HepG2 (cell line): Measurements from ENCODE around the gene NOC3L. TPM values are rescaled to one million over a fixed set of nuclear protein-coding genes. Genes with fewer than 3 reads are reported as not detected.

Experiments used
- FIP1L1 ChIP-seq: fragments of 200-400 bp; formaldehyde crosslinking; IDR thresholded peaks from 2 replicates; pipeline ENCODE4 v1.6.1; 2018; ENCODE audit warnings: low read depth, mild to moderate bottlenecking, low read length, moderate library complexity, borderline replicate concordance; ENCODE audit not compliant: insufficient read depth
- FOXP1 ChIP-seq, 2 experiments: fragments of 450-650 bp in 1 of 2; IDR thresholded peaks; 2 replicates each; pipeline ENCODE4 v1.6.1; 2017 to 2018; ENCODE audit warnings: antibody characterized with exemption in 1 of 2
- GZF1 ChIP-seq: sonication (generic); formaldehyde crosslinking; IDR thresholded peaks from 2 replicates; pipeline ENCODE4 v1.5.1; 2020; ENCODE audit warnings: mild to moderate bottlenecking, missing genetic modification reagents
- MTA3 ChIP-seq: sonication (generic); formaldehyde crosslinking; IDR thresholded peaks from 2 replicates; pipeline ENCODE4 v1.4.0; 2020; ENCODE audit warnings: missing genetic modification reagents
- NR2F1 ChIP-seq, 2 experiments: fragments of 450-650 bp in 1 of 2; formaldehyde crosslinking in 1 of 2; IDR thresholded peaks; 2 replicates each; pipeline versions ENCODE4 v1.5.0 to v1.6.1; 2016 to 2020; ENCODE audit warnings: mild to moderate bottlenecking in 1 of 2, missing compliant biosample characterization in 1 of 2, missing genetic modification reagents in 1 of 2, moderate library complexity in 1 of 2
- NR2F2 ChIP-seq: IDR thresholded peaks from 2 replicates; pipeline ENCODE4 v1.6.1; 2012; ENCODE audit warnings: low read depth, inconsistent platforms, borderline replicate concordance
- NRL ChIP-seq: sonication (generic); formaldehyde crosslinking; IDR thresholded peaks from 2 replicates; pipeline ENCODE4 v1.5.0; 2020; ENCODE audit warnings: missing genetic modification reagents, mild to moderate bottlenecking, moderate library complexity, borderline replicate concordance
- POLR2A ChIP-seq, 2 experiments: IDR thresholded peaks; 2 replicates each; pipeline ENCODE4 v1.6.1; 2011; ENCODE audit warnings: low read depth in 2 of 2, low read length in 2 of 2, mild to moderate bottlenecking in 1 of 2, moderate library complexity in 1 of 2; ENCODE audit not compliant: insufficient read depth in 1 of 2
- RBFOX2 ChIP-seq: fragments of 200-400 bp; formaldehyde crosslinking; IDR thresholded peaks from 2 replicates; pipeline ENCODE4 v1.6.1; 2017; ENCODE audit warnings: low read depth, mild to moderate bottlenecking, low read length
- RCOR2 ChIP-seq: IDR thresholded peaks from 2 replicates; pipeline ENCODE4 v1.6.1; 2016; ENCODE audit warnings: missing biosample characterization, missing genetic modification reagents
- SOX5 ChIP-seq: IDR thresholded peaks from 2 replicates; pipeline ENCODE4 v1.6.1; 2016; ENCODE audit warnings: borderline replicate concordance
- TCF7 ChIP-seq: sonication (generic); IDR thresholded peaks from 2 replicates; pipeline ENCODE4 v1.6.1; 2016; ENCODE audit warnings: antibody characterized with exemption, low read depth
- XRCC5 ChIP-seq: fragments of 200-400 bp; formaldehyde crosslinking; optimal IDR thresholded peaks from 2 replicates; pipeline ENCODE3; 2017; ENCODE audit warnings: mild to moderate bottlenecking, low read length
- ZBTB3 ChIP-seq: sonication (generic); formaldehyde crosslinking; IDR thresholded peaks from 2 replicates; pipeline ENCODE4 v1.4.0; 2020; ENCODE audit warnings: low read depth, mild to moderate bottlenecking, moderate library complexity, missing genetic modification reagents, borderline replicate concordance
- ZFY ChIP-seq: sonication (generic); formaldehyde crosslinking; IDR thresholded peaks from 2 replicates; pipeline ENCODE4 v1.4.0; 2020; ENCODE audit warnings: missing genetic modification reagents
- ZFYVE20 ChIP-seq: sonication (generic); formaldehyde crosslinking; IDR thresholded peaks from 2 replicates; pipeline ENCODE4 v1.8.0; 2023; ENCODE audit warnings: low read depth, mild to moderate bottlenecking, moderate library complexity, missing genetic modification reagents, borderline replicate concordance
- ZNF180 ChIP-seq: sonication (generic); formaldehyde crosslinking; IDR thresholded peaks from 2 replicates; pipeline ENCODE4 v1.4.0; 2020; ENCODE audit warnings: low read depth, missing genetic modification reagents, borderline replicate concordance
- ZNF264 ChIP-seq: sonication (generic); formaldehyde crosslinking; IDR thresholded peaks from 2 replicates; pipeline ENCODE4 v1.4.0; 2020; ENCODE audit warnings: missing genetic modification reagents
- ZNF619 ChIP-seq: sonication (generic); formaldehyde crosslinking; IDR thresholded peaks from 2 replicates; pipeline ENCODE4 v1.4.0; 2020; ENCODE audit warnings: mild to moderate bottlenecking, missing genetic modification reagents
- ZSCAN21 ChIP-seq: sonication (generic); formaldehyde crosslinking; IDR thresholded peaks from 2 replicates; pipeline ENCODE4 v1.8.0; 2022; ENCODE audit warnings: mild to moderate bottlenecking, missing genetic modification reagents, moderate library complexity, borderline replicate concordance
- polyA plus RNA-seq, 8 experiments: library from polyadenylated mRNA; depleted of rRNA in 3 of 8; stranded (reverse) in 7 of 8; unstranded in 1 of 8; fragments of >200 nt; fragmentation: Illumina TruSeq in 4 of 8; extraction: Trizol in 4 of 8; gene quantifications; 2 replicates each; pipeline versions ENCODE4 v1.2.1 to v1.2.3, GENCODE V29; 2011 to 2016; ENCODE audit warnings: low read depth in 4 of 8, missing spikeins in 1 of 8, mixed read lengths in 1 of 8; ENCODE audit not compliant: insufficient read depth in 1 of 8
- total RNA-seq, 5 experiments: library from RNA; depleted of rRNA; stranded (reverse); fragments of >200 nt; fragmentation: Illumina TruSeq; extraction: Trizol; gene quantifications; 2 replicates each; pipeline ENCODE4 v1.2.3, GENCODE V29; 2016; ENCODE audit warnings: low read depth in 1 of 5
- TF ChIP-seq, protein P1 (sequence below): sonication (generic); formaldehyde crosslinking; IDR thresholded peaks from 2 replicates; pipeline ENCODE4 v1.5.1; 2020; ENCODE audit warnings: mild to moderate bottlenecking, missing genetic modification reagents, moderate library complexity
- TF ChIP-seq, protein P2 (sequence below): sonication (generic); formaldehyde crosslinking; IDR thresholded peaks from 2 replicates; pipeline ENCODE4 v1.5.0; 2020; ENCODE audit warnings: mild to moderate bottlenecking, missing genetic modification reagents, borderline replicate concordance
- TF ChIP-seq, protein P3 (sequence below): sonication (generic); formaldehyde crosslinking; IDR thresholded peaks from 2 replicates; pipeline ENCODE4 v1.8.0; 2023; ENCODE audit warnings: mild to moderate bottlenecking, missing genetic modification reagents
- TF ChIP-seq, protein P4 (sequence below): sonication (generic); formaldehyde crosslinking; IDR thresholded peaks from 2 replicates; pipeline ENCODE4 v1.5.0; 2020; ENCODE audit warnings: missing genetic modification reagents, mild to moderate bottlenecking, borderline replicate concordance

The NOC3L gene
- total and polyA plus RNA-seq, 2 of the 13 experiments (the other 11 are each of a cell fraction or from before 2014, with no cell fraction given): 7.8 to 36.6 TPM

DNA sequence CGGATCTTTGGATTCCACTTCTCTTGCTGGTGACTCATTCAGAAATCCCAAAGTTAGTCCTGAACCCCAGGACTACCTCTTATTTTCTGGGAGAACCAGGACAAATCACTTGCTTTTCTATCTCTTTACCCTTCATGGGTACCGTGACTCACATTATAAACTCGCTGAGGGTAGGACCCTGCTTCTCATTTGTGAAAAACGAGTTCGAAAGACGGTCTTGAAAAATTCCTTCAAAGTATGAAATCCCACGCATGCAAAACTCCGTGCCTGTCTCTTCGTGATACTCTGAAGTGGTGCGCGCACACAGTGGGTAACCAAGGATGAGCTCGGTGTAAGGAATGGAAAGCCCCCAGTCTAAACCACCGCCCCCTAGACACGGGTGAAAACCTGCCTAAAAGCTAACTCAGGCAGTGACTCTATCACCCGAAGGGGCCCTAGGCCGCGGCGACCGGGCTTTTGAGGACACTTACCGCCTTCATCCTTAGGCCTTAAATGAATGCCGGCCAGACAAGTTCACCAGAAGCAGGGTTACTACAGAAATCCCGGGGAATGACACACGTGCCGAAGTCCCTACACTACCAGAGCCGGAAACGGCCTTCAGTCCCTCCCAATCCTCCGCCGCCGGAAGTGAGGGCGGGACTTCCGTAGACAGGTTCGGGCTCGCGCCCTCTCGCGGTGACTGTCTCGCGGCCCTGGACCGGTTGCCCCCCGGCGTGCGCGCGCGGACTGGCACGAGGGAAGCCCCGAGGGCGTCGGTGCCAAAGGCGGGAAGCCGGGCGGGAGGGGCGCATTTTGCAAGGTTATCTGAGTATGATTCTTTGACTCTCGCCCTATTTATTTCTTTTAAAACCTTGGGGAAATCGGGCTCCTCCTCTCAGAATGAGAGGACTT, at the start of gene NOC3L (continued):
- TF ChIP-seq ZFY (CRISPR knock-in tag): peak; percentile 91
- TF ChIP-seq POLR2A (IDR thresholded peaks at IDR 0.05; ENCODE audit: insufficient read depth in 1 of 2, low read depth in 2 of 2, low read length in 2 of 2): peak; percentile 86 to 87
- peak; percentile 79; the same call in 1 of the 2 replicates for TF ChIP-seq ZFYVE20 (CRISPR knock-in tag)
- TF ChIP-seq RCOR2 (CRISPR knock-in tag): peak; percentile 77
- TF ChIP-seq, protein P1, sequence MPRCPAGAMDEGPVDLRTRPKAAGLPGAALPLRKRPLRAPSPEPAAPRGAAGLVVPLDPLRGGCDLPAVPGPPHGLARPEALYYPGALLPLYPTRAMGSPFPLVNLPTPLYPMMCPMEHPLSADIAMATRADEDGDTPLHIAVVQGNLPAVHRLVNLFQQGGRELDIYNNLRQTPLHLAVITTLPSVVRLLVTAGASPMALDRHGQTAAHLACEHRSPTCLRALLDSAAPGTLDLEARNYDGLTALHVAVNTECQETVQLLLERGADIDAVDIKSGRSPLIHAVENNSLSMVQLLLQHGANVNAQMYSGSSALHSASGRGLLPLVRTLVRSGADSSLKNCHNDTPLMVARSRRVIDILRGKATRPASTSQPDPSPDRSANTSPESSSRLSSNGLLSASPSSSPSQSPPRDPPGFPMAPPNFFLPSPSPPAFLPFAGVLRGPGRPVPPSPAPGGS (CRISPR knock-in tag): peak; percentile 83
- TF ChIP-seq ZNF619 (CRISPR knock-in tag): peak; percentile 76; the same call in 1 of the 2 replicates
- peak; percentile 64 for TF ChIP-seq SOX5 (CRISPR knock-in tag)
- no peak for TF ChIP-seq FOXP1 (IDR thresholded peaks at IDR 0.05)
- TF ChIP-seq FOXP1 (CRISPR knock-in tag; IDR thresholded peaks at IDR 0.05): no peak
- TF ChIP-seq TCF7: no peak
- peak; percentile 94 for TF ChIP-seq NRL (CRISPR knock-in tag)
- TF ChIP-seq, protein P2, sequence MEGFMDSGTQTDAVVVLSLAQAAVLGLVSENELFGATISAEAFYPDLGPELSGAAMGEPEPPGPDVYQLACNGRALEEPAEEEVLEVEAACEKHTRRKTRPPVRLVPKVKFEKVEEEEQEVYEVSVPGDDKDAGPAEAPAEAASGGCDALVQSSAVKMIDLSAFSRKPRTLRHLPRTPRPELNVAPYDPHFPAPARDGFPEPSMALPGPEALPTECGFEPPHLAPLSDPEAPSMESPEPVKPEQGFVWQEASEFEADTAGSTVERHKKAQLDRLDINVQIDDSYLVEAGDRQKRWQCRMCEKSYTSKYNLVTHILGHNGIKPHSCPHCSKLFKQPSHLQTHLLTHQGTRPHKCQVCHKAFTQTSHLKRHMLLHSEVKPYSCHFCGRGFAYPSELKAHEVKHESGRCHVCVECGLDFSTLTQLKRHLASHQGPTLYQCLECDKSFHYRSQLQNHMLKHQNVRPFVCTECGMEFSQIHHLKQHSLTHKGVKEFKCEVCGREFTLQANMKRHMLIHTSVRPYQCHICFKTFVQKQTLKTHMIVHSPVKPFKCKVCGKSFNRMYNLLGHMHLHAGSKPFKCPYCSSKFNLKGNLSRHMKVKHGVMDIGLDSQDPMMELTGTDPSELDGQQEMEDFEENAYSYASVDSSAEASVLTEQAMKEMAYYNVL: peak; percentile 55; the same call in 1 of the 2 replicates
- TF ChIP-seq NR2F1 (CRISPR knock-in tag; IDR thresholded peaks at IDR 0.05): no peak
- TF ChIP-seq, protein P3, sequence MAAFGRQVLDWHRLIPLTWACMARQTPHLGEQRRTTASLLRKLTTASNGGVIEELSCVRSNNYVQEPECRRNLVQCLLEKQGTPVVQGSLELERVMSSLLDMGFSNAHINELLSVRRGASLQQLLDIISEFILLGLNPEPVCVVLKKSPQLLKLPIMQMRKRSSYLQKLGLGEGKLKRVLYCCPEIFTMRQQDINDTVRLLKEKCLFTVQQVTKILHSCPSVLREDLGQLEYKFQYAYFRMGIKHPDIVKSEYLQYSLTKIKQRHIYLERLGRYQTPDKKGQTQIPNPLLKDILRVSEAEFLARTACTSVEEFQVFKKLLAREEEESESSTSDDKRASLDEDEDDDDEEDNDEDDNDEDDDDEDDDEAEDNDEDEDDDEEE (CRISPR knock-in tag): peak; percentile 95
- TF ChIP-seq XRCC5: peak; percentile 92
- TF ChIP-seq FIP1L1: 0 out of 2 replicates have a peak, but pooled peaks have one; percentile 37
- peak; percentile 76; the same call in 1 of the 2 replicates for TF ChIP-seq ZSCAN21 (CRISPR knock-in tag)
- TF ChIP-seq NR2F2: no peak
- TF ChIP-seq MTA3 (CRISPR knock-in tag): no peak
- TF ChIP-seq ZNF180 (CRISPR knock-in tag): 0 out of 2 replicates have a peak, but pooled peaks have one; percentile 72
- peak; percentile 87 for TF ChIP-seq GZF1
- TF ChIP-seq ZNF264 (CRISPR knock-in tag): peak; percentile 89
- TF ChIP-seq, protein P4, sequence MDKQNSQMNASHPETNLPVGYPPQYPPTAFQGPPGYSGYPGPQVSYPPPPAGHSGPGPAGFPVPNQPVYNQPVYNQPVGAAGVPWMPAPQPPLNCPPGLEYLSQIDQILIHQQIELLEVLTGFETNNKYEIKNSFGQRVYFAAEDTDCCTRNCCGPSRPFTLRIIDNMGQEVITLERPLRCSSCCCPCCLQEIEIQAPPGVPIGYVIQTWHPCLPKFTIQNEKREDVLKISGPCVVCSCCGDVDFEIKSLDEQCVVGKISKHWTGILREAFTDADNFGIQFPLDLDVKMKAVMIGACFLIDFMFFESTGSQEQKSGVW (CRISPR knock-in tag): no peak
- TF ChIP-seq RBFOX2: peak; percentile 83
- TF ChIP-seq ZBTB3 (CRISPR knock-in tag): no peak
